Heart left ventricle (tissue), 16 donors: ENCODE results near the gene MAP4K5. TPM values are rescaled to one million over a fixed set of nuclear protein-coding genes. Genes with fewer than 3 reads are reported as not detected.

Experiments used
- ATAC-seq, 4 donors: fragments of 200-7000 bp; cut with Tn5 transposase; one replicate each; pipeline ENCODE4 v1.9.1; 2020 to 2022; ENCODE audit warnings: moderate library complexity in 4 of 4, mild to moderate bottlenecking in 3 of 4, moderate number of reproducible peaks in 1 of 4
- DNase-seq, 5 donors: peaks; one replicate each; pipeline ENCODE4 v3.0.0-alpha.2; 2020
- H3K27ac ChIP-seq, 12 donors: fragments of 200-600 bp; sonication (generic) in 4 of 12; one replicate each; pipeline versions ENCODE4 v1.5.0 to v1.8.0; 2016 to 2022; ENCODE audit warnings: mild to moderate bottlenecking in 2 of 12
- H3K27me3 ChIP-seq, 9 donors: fragments of 200-600 bp; sonication (generic) in 2 of 9; one replicate each; pipeline versions ENCODE4 v1.5.1 to v1.8.0; 2016 to 2022; ENCODE audit warnings: mild to moderate bottlenecking in 3 of 9
- H3K36me3 ChIP-seq, 9 donors: fragments of 200-600 bp; sonication (generic) in 2 of 9; one replicate each; pipeline versions ENCODE4 v1.5.0 to v1.8.0; 2018 to 2022; ENCODE audit warnings: mild to moderate bottlenecking in 2 of 9
- H3K4me1 ChIP-seq, 12 donors: fragments of 200-600 bp; sonication (generic) in 4 of 12; one replicate each; pipeline versions ENCODE4 v1.5.0 to v1.8.0; 2016 to 2022; ENCODE audit warnings: mild to moderate bottlenecking in 3 of 12
- H3K4me3 ChIP-seq, 12 donors: fragments of 200-600 bp; sonication (generic) in 4 of 12; one replicate each; pipeline versions ENCODE4 v1.5.0 to v1.8.0; 2017 to 2022; ENCODE audit warnings: mild to moderate bottlenecking in 9 of 12, moderate library complexity in 4 of 12
- H3K9me3 ChIP-seq, 12 donors: fragments of 200-600 bp; sonication (generic) in 4 of 12; one replicate each; pipeline versions ENCODE4 v1.5.0 to v1.8.0; 2016 to 2022; ENCODE audit warnings: mild to moderate bottlenecking in 1 of 12
- CTCF ChIP-seq, 12 donors: fragments of 200-600 bp; sonication (generic) in 4 of 12; IDR thresholded peaks; one replicate each; pipeline versions ENCODE4 v1.5.0 to v1.8.0; 2018 to 2022; ENCODE audit warnings: antibody characterized with exemption in 12 of 12, mild to moderate bottlenecking in 5 of 12
- POLR2A ChIP-seq, 2 donors: fragments of 450-650 bp; IDR thresholded peaks; one replicate each; pipeline ENCODE4 v1.6.1; 2017; ENCODE audit warnings: antibody characterized with exemption in 2 of 2, mild to moderate bottlenecking in 2 of 2, moderate library complexity in 2 of 2
- WGBS, 4 donors: extraction: QIAGEN DNeasy Blood & Tissue Kit in 2 of 4; methylation state at CpG; one replicate each; pipeline versions ENCODE4 v1.1.5 to v1.1.7; 2013 to 2018; 5-methylcytosine and 5-hydroxymethylcytosine counted together
- intact Hi-C, 10 donors: fragments of 100-400 bp; cut with DNase I; formaldehyde crosslinking; loops; one replicate each; pipeline versions ENCODE4 v1.11.1 to v1.14.2; 2022
- polyA plus RNA-seq, 2 donors: library from polyadenylated mRNA; stranded (reverse); fragments of 200-250 nt; gene quantifications; one replicate each; pipeline ENCODE4 v1.2.3, GENCODE V29; 2013
- total RNA-seq, 9 donors: library from RNA; depleted of rRNA in 2 of 9; stranded (reverse); fragments of >200 nt in 2 of 9; fragmentation: NEBNext Ultra II Directional in 3 of 9; extraction: Animal tissue kit (Norgen Biotek cat#: 25700) in 3 of 9; gene quantifications; one replicate each; pipeline versions ENCODE4 v1.1.0 to v1.2.4, GENCODE V29; 2016 to 2023
- donor health status: ischemic (EF 13 %, LVEDD 7.1; RV severe dilation, severe dysfunction).
- donor health status: healthy with polysubstance abuse.
- donor health status: DM: no; HTN: yes; CAD: no.
- donor health status: DM: no; HTN: no; CAD: no.
- donor health status: ischemic (EF 25% LVEDD 6.9; RV normal size, moderate dysfunction).
- donor health status: ischemic (EF 25% LVEDD 5.7; RV mildly dilated, moderate dysfunction).
- donor health status: healthy.
- donor health status: DM: yes; HTN: yes; CAD: no.
- donor health status: ischemic (EF 35%, LVEDD 5.7; RV mildly dilated, moderate dysfunction).
- donor health status: nonischemic (EF 11% LVEDD 7.7; RV severe dilation, severe dysfunction).
- donor health status: DM: yes; HTN: yes; CAD: no.
- donor health status: PGD.
- donor health status: ischemic (EF 29% LVEDD 5.4; RV normal size, mild dysfunction).
- donor health status: nonischemic (EF 23%, LVEDD 6.1; RV moderate dilation, normal function).

The MAP4K5 gene
- total and polyA plus RNA-seq, 11 donors, result 4.7 to 43.3 (median 16.6) TPM

DNA sequence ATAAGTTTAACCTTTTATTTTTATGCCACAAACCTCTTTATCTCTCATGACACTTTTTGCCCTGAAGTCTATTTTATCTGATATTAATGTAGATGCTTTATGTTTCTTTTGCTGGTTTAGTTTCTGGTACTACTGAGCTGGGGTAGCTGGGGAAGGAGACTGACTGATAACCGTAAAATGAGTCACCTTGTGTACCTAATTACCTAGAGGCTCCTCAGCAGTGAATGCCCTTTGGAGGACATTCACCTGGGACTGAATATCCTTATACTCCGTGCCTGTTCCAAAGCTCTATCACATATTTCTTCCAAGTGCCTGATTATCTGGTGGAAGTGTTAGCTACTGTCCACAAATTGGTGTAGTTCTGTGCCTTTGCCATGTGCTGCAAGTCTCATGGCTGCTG, 41.5 kb upstream of the MAP4K5 start:
- Histone ChIP-seq H3K36me3 (no peaks in the 10 kb centered on the region), H3K27ac (no peak overlapping the region), H3K9me3 (peaks cover 0 to 44% (median 27%) of the 10 kb centered on the region in 12 donors), H3K4me1 (no peaks in the 10 kb centered on the region), H3K4me3 (no peak overlapping the region), H3K27me3 (no peaks in the 10 kb centered on the region)
- DNase-seq (no peak), ATAC-seq (no peak)
- 71 to 74% (median 72%) methylated on average over 2 of the region's 2 CpGs for WGBS, 4 donors
- TF ChIP-seq CTCF (IDR thresholded peaks at IDR 0.05), result no peak
- no peak for TF ChIP-seq POLR2A (IDR thresholded peaks at IDR 0.05)
- intact Hi-C loops, result no loop called here

- peaks cover 0 to 63% (median 31%) of the 10 kb centered on the region in 12 donors for H3K9me3 ChIP-seq
- intact Hi-C loops, result no loop called here
- DNase-seq, result no peak
These were observed 37.4 kb upstream of the MAP4K5 start for GRCh38 chr14:50569714-50570274.

GRCh38 chr14:50562841-50563240, 30.5 kb upstream of the MAP4K5 start:
- 71 to 85% (median 76%) methylated on average over 1 of the region's 1 CpG for WGBS, 4 donors
- no peak for TF ChIP-seq POLR2A (IDR thresholded peaks at IDR 0.05)
- no peak for TF ChIP-seq CTCF (IDR thresholded peaks at IDR 0.05)
- peaks cover 0 to 17% (median 7%) of the 10 kb centered on the region in 12 donors for H3K4me1 ChIP-seq
- no peak overlapping the region for H3K27ac ChIP-seq
- DNase-seq (no peak), ATAC-seq (no peak)
- no peaks in the 10 kb centered on the region for H3K36me3 ChIP-seq
- H3K9me3 ChIP-seq, result peaks cover 0 to 8% (median 0%) of the 10 kb centered on the region in 12 donors
- peaks cover 0 to 5% (median 0%) of the 10 kb centered on the region in 9 donors for H3K27me3 ChIP-seq
- no peak overlapping the region for H3K4me3 ChIP-seq
- intact Hi-C loops, result no loop called here

More at GRCh38 chr14:50569714-50570274, 37.4 kb upstream of the MAP4K5 start:
- no peaks in the 10 kb centered on the region for H3K36me3 ChIP-seq
- TF ChIP-seq CTCF (IDR thresholded peaks at IDR 0.05), result no peak
- H3K27me3 ChIP-seq, result no peaks in the 10 kb centered on the region
- no peak overlapping the region for H3K27ac ChIP-seq
- H3K4me3 ChIP-seq, result no peak overlapping the region
- no peak for ATAC-seq
- no peaks in the 10 kb centered on the region for H3K4me1 ChIP-seq

GRCh38 chr14:50560931-50561285, 28.5 kb upstream of the MAP4K5 start:
- peak overlapping the region; percentile 45 to 83 (median 70) for H3K4me3 ChIP-seq
- no peaks in the 10 kb centered on the region for H3K9me3 ChIP-seq
- intact Hi-C loops, result no loop called here
- no peaks in the 10 kb centered on the region for H3K36me3 ChIP-seq
- ATAC-seq (peak; percentile 70 to 92 (median 84)), DNase-seq (peak; percentile 75 to 89 (median 85))
- TF ChIP-seq CTCF (IDR thresholded peaks at IDR 0.05), result no peak
- TF ChIP-seq POLR2A (IDR thresholded peaks at IDR 0.05), result no peak
- H3K27me3 ChIP-seq, result peaks cover 0 to 6% (median 0%) of the 10 kb centered on the region in 9 donors
- H3K4me1 ChIP-seq, result peaks cover 0 to 17% (median 7%) of the 10 kb centered on the region in 12 donors
- 1 to 3% (median 2%) methylated on average over 21 of the region's 21 CpGs for WGBS, 4 donors
- H3K27ac ChIP-seq, result peak overlapping the region; percentile 56 to 92 (median 78)
